ENCODE measurements around the gene WWTR1. TPM values are rescaled to one million over a fixed set of nuclear protein-coding genes. Genes with fewer than 3 reads are reported as not detected.

The WWTR1 gene
- total and polyA plus RNA-seq, 2 of the 8 experiments (the other 6 are each of a cell fraction or from before 2014, with no cell fraction given) = 15.7 to 18.6 TPM

DNA sequence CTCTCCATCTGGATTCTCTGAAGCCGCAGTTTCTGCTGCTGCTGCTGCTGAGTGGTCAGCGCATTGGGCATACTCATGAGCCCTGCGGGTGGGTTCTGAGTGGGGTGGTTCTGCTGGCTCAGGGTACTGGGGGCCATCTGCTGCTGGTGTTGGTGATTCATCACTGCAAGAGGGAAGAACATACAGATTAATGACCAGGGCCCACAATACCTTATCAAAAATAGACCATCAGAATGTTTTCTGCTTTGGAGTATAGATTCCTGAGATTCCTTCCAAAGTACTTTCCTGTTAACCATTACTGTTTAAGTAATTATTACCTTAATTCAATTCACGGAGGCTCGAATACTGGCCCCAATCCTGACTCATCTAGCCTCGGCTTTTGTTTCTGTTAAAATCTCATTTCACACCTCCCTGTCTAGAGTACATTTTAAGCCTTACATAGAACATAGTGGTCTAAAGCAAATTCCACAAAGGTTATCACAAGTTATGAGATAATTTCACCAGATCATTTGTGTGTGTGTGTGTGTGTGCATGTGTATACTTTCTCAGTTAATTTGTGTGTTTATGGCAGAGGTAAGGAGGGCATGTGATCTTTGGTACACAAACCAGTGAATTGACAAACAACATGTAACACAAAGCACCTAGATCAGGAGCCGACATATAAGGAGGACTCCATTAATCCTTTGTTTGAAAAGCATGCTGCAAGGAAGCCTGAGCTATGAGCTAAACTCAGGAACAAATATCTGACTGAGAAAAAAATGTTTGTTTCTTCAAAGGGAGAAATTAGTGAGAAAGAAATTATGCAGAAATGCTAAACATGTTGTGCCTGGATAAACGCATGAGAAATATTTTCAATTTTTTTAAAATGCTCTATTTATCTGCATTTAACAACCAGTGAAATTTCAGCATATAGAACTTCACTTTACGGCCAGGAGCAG is 115.2 kb downstream of the WWTR1 start:
- Histone ChIP-seq H2AK5ac (ENCODE audit: low read depth, low read length) (no peak overlapping the region), H3K4me3 (ENCODE audit: extremely low read depth in 1 of 4, insufficient read depth in 2 of 4, low read depth in 3 of 4, low read length in 4 of 4) (no peak overlapping the region), H2BK20ac (ENCODE audit: low read length) (no peak overlapping the region), H2AFZ (ENCODE audit: low read length) (no peak overlapping the region), H3K79me2 (ENCODE audit: control insufficient read depth in 1 of 2, insufficient read depth in 2 of 2, low read length in 2 of 2) (peaks cover 0 to 12% of the 10 kb centered on the region in 2 experiments; a peak in 2 of 4 replicates), H3K4ac (replicated peaks; ENCODE audit: insufficient read length, low read depth, low read length) (no peak overlapping the region), H4K20me1 (replicated peaks in 1 of 2; ENCODE audit: control insufficient read depth in 1 of 2, insufficient read depth in 2 of 2, low read length in 2 of 2) (no peaks in the 10 kb centered on the region), H3K18ac (ENCODE audit: extremely low read depth, low read length) (no peak overlapping the region), H4K91ac (replicated peaks; ENCODE audit: insufficient read length, low read length) (no peak overlapping the region), H3K4me2 (ENCODE audit: insufficient read depth in 1 of 2, low read depth in 2 of 2, low read length in 2 of 2) (no peak overlapping the region), H3K14ac (ENCODE audit: insufficient read length) (no peak overlapping the region), H3K56ac (replicated peaks; ENCODE audit: insufficient read length, low read depth, low read length) (no peak overlapping the region), H3K27ac (ENCODE audit: low read depth, low read length) (no peak overlapping the region), H3K36me3 (ENCODE audit: control insufficient read depth in 2 of 4, insufficient read depth in 4 of 4, low read length in 3 of 4) (peaks cover 0 to 4% (median 0%) of the 10 kb centered on the region in 4 experiments; a peak in 1 of 8 replicates), H4K8ac (ENCODE audit: extremely low read depth, insufficient read depth, low read length) (no peak overlapping the region), H4K5ac (ENCODE audit: insufficient read length, low read depth, low read length) (no peak overlapping the region), H3K27me3 (replicated peaks in 1 of 4; ENCODE audit: control insufficient read depth in 3 of 4, extremely low read depth in 1 of 4, insufficient read depth in 3 of 4, low read length in 3 of 4) (no peaks in the 10 kb centered on the region), H3K23ac (ENCODE audit: insufficient read length) (no peak overlapping the region), H3K9ac (replicated peaks in 1 of 4; ENCODE audit: extremely low read depth in 1 of 4, low read depth in 3 of 4, low read length in 3 of 4) (no peak overlapping the region), H2BK15ac (ENCODE audit: low read length) (no peak overlapping the region), H3K4me1 (replicated peaks in 1 of 4; ENCODE audit: control insufficient read depth in 3 of 4, insufficient read depth in 4 of 4, low read length in 3 of 4) (peaks cover 0 to 3% (median 0%) of the 10 kb centered on the region in 4 experiments; a peak in 1 of 7 replicates), H2BK120ac (replicated peaks; ENCODE audit: low read depth, low read length) (no peak overlapping the region), H3K9me3 (ENCODE audit: insufficient read depth in 2 of 2, low read depth in 1 of 2, low read length in 1 of 2) (no peaks in the 10 kb centered on the region), H3K79me1 (ENCODE audit: low read depth, low read length) (0 out of 2 replicates have a peak, but pooled peaks cover 3% of the 10 kb centered on the region), H2BK12ac (ENCODE audit: low read depth, low read length) (no peak overlapping the region), H3K23me2 (ENCODE audit: low read depth, low read length) (peaks cover 2% of the 10 kb centered on the region; the same call in 1 of the 2 replicates), H2BK5ac (ENCODE audit: low read depth, low read length) (no peak overlapping the region)
- CTCF ChIA-PET (ENCODE audit: partially characterized antibody) = interaction anchor here (1.1 to 2.7 kb wide), 4 partner anchors 12 to 26 kb away, joined by 3 to 19 read pairs (median 6); no protein-coding TSS in a partner anchor
- DNase-seq (ENCODE audit: low read depth in 1 of 2, low spot score in 2 of 2) (no peak), FAIRE-seq (no peak)
- WGBS, 2 experiments (ENCODE audit: extremely low coverage in 1 of 2, insufficient coverage in 1 of 2, insufficient read length in 1 of 2, insufficient replicate concordance in 2 of 2, low coverage in 1 of 2, low lambda C conversion rate in 2 of 2, missing lambda C conversion rate in 1 of 2) = 94% methylated on average over 9 of the region's 9 CpGs; no CpG with 5 or more reads in 1 of the 2 experiments
- POLR2A ChIA-PET (ENCODE audit: partially characterized antibody) = no interaction called here
- no peak for TF ChIP-seq GTF2F1 (IDR thresholded peaks at IDR 0.05; ENCODE audit: borderline replicate concordance, low read depth, low read length)
- no peak for TF ChIP-seq TCF12 (IDR thresholded peaks at IDR 0.05; ENCODE audit: low read depth, low read length)
- TF ChIP-seq, protein P1, sequence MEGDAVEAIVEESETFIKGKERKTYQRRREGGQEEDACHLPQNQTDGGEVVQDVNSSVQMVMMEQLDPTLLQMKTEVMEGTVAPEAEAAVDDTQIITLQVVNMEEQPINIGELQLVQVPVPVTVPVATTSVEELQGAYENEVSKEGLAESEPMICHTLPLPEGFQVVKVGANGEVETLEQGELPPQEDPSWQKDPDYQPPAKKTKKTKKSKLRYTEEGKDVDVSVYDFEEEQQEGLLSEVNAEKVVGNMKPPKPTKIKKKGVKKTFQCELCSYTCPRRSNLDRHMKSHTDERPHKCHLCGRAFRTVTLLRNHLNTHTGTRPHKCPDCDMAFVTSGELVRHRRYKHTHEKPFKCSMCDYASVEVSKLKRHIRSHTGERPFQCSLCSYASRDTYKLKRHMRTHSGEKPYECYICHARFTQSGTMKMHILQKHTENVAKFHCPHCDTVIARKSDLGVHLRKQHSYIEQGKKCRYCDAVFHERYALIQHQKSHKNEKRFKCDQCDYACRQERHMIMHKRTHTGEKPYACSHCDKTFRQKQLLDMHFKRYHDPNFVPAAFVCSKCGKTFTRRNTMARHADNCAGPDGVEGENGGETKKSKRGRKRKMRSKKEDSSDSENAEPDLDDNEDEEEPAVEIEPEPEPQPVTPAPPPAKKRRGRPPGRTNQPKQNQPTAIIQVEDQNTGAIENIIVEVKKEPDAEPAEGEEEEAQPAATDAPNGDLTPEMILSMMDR (IDR thresholded peaks at IDR 0.05; ENCODE audit: control extremely low read depth in 1 of 3, insufficient read depth in 1 of 3, low read depth in 1 of 3, low read length in 3 of 3) = no peak
- TF ChIP-seq CHD1 (IDR thresholded peaks at IDR 0.05; ENCODE audit: low read depth, low read length) = no peak
- TF ChIP-seq POLR2AphosphoS5 (IDR thresholded peaks at IDR 0.05; ENCODE audit: low read depth, low read length) = no peak
- TF ChIP-seq NANOG (IDR thresholded peaks at IDR 0.05; ENCODE audit: insufficient read depth, low read depth, low read length, poor library complexity, severe bottlenecking) = no peak
- TF ChIP-seq JUND (IDR thresholded peaks at IDR 0.05; ENCODE audit: low read length) = no peak
- TF ChIP-seq BCL11A (IDR thresholded peaks at IDR 0.05; ENCODE audit: low read depth in 2 of 2, low read length in 2 of 2) = no peak
- no peak for TF ChIP-seq CEBPB (IDR thresholded peaks at IDR 0.05; ENCODE audit: low read depth, low read length)
